HG02970 (cell line): ENCODE results near the gene VGLL2.

Experiments used
- ATAC-seq: cut with Tn5 transposase; IDR thresholded peaks from one replicate; pipeline ENCODE4 v1.9.1; 2021; ENCODE audit warnings: mild to moderate bottlenecking, moderate library complexity, moderate number of reproducible peaks; ENCODE audit not compliant: unreplicated experiment, low FRiP score

Gene VGLL2

DNA sequence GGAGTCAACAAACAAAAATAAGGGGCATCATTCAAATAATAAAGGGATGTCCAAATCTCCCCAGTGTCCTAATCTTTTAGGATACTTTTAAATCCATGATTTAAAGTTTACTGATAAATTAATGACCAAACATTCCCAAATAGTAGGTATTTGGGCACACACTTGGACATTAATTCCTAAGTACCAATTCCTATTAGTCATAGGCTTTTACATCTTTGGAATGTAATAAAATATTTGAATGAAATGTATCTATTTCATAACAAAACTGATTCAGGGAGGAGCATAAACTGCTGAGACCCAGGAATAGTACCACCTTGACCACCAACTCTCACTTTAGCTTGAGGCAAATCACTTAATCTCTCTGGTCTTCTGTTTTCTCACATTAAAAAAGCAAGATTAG is 44.3 kb downstream of the VGLL2 start:
- ATAC-seq, result no peak

- no peak for ATAC-seq
These were observed 46.0 kb downstream of the VGLL2 start for GRCh38 chr6:117311310-117311709.

DNA sequence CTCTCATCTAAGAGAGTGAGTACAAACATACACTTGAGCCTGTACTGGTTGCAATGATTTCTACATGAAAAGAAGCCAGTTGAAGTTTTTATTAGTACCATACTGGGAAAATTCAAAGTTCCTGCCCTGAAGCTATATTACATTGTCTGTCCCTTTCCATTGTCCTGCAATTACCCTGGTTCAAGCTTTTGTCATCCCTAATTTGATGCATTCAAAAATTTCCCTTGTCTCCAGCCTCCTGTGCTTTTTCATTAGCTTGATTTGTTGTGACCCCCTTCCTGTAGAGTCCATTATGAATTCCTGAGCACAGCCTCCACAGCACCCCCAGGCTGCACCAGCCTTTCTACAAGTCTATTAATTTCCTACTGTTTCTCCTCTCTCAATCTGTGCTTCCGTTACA is 46.4 kb downstream of the VGLL2 start:
- no peak for ATAC-seq

DNA sequence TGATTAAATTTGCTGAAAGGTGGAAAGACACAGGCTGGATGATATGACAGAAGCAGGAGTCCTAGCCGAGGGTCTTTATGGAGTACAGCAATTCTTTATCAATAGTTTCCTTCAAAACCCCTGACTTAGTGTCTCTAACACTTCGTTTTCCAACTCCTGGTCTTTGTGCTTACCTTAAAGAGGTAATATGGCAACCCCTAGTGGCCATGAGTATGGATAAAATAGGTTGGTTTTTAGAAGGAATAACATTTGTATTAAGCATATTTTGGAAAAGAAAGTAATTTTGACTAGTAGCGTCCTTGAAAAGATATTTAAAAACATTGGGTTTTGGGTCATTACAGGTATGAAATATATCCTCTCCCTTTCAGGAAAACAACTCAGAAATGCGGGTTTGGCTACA is 51.9 kb downstream of the VGLL2 start:
- no peak for ATAC-seq
